Activated CD4-positive, alpha-beta memory T cell treated with anti-CD3 and anti-CD28 coated beads for 36 hours (primary cell): ENCODE data around the gene ZPBP2. TPM values are rescaled to one million over a fixed set of nuclear protein-coding genes. Genes with fewer than 3 reads are reported as not detected.
A peak's percentile ranks its signal among the peaks of the same experiment; 100 is the strongest.
"Not testable (repeated sequence)": the region's sequence is repeated elsewhere in the genome, so short reads cannot be mapped to it uniquely, and the experiment has no call there.

ENCODE experiments used
- CTCF ChIA-PET: fragments of 350-600 bp; sonication (Branson Sonifier 250); formaldehyde crosslinking; loops from one replicate; lab custom pipeline; 2021; ENCODE audit warnings: antibody characterized with exemption, inconsistent platforms; lab: Charles Lee
- POLR2A ChIA-PET: fragments of 350-600 bp; sonication (Branson Sonifier 250); formaldehyde crosslinking; loops from one replicate; lab custom pipeline; 2021; ENCODE audit warnings: antibody characterized with exemption; lab: Charles Lee
- DNase-seq: peaks from one replicate; pipeline ENCODE4 v3.0.0-alpha.2; 2020
- H3K27ac Mint-ChIP-seq: one replicate; pipeline ENCODE4 v1.8.0; 2021; ENCODE audit warnings: mixed read lengths
- H3K27me3 Mint-ChIP-seq: one replicate; pipeline ENCODE4 v1.8.0; 2021; ENCODE audit warnings: mixed read lengths
- H3K36me3 Mint-ChIP-seq: one replicate; pipeline ENCODE4 v1.8.0; 2021; ENCODE audit warnings: mixed read lengths
- H3K4me1 Mint-ChIP-seq: one replicate; pipeline ENCODE4 v1.8.0; 2021; ENCODE audit warnings: low read depth, mixed read lengths
- H3K4me3 Mint-ChIP-seq: one replicate; pipeline ENCODE4 v1.8.0; 2021; ENCODE audit warnings: mild to moderate bottlenecking, mixed read lengths
- H3K9me3 Mint-ChIP-seq: one replicate; pipeline ENCODE4 v1.8.0; 2021; ENCODE audit warnings: mixed read lengths
- intact Hi-C: fragments of 100-400 bp; cut with micrococcal nuclease; formaldehyde crosslinking; loops from one replicate; pipeline ENCODE4 v1.15.1; 2023
- total RNA-seq, 2 experiments: library from RNA; stranded (reverse); gene quantifications; one replicate each; pipeline ENCODE4 v1.2.3, GENCODE V29; 2021

Gene ZPBP2
- total RNA-seq, 2 experiments from 2014 or later: 0.61 to 1.0 TPM

DNA sequence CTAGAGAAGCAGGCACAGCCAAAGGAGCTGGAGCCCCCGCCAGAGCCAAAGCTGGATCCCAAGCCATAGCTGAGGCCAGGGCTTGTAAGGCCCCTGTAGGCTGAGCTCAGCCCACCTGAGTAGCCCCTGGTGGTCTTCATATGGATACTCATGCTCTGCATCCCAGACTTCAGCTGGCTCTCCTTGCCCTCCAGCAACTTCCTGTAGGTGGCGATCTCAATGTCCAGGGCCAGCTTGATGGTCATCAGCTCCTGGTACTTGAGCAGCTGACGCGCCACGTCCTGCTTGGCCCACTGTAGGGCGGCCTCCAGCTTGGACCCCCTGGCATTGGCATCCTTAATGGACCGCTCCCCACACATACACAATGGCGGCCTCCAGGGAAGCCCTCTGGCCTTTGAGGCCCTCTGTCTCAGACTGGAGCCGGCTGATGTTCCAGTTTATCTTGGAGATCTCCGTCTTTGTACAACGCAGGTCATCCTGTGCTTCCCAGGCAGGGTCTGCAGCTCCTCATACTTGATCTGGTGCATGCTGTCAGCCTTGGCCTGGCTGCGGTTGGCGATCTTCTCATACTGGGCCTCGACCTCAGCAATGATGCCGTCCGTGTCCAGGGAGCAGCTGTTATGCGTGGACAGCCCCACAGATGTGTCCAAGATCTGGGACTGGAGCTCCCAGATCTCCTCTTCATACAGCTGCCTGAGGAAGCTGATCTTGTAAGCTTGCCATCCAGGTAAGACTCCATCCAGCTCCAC, 32.8 kb upstream of the ZPBP2 start:
- H3K36me3 Mint-ChIP-seq: peaks cover 48% of the 10 kb centered on the region
- H3K4me1 Mint-ChIP-seq: peaks cover 26% of the 10 kb centered on the region
- no peak for DNase-seq
- intact Hi-C loops: loop anchor here (2.0 kb wide), 1 partner anchor 42 kb away; no protein-coding TSS in a partner anchor
- peak overlapping the region; percentile 9 for H3K27ac Mint-ChIP-seq
- ChIA-PET CTCF (interaction anchor here (0.9 to 1.8 kb wide), 9 partner anchors 9 to 213 kb away, joined by 3 to 6 read pairs (median 4); partner anchors contain the start of gene IKZF3), POLR2A (interaction anchor here (1.0 kb wide), 1 partner anchor 42 kb away, joined by 3 read pairs; no protein-coding TSS in a partner anchor)
- H3K4me3 Mint-ChIP-seq: no peak overlapping the region
- H3K9me3 Mint-ChIP-seq: peaks cover 23% of the 10 kb centered on the region
- H3K27me3 Mint-ChIP-seq: no peaks in the 10 kb centered on the region

DNA sequence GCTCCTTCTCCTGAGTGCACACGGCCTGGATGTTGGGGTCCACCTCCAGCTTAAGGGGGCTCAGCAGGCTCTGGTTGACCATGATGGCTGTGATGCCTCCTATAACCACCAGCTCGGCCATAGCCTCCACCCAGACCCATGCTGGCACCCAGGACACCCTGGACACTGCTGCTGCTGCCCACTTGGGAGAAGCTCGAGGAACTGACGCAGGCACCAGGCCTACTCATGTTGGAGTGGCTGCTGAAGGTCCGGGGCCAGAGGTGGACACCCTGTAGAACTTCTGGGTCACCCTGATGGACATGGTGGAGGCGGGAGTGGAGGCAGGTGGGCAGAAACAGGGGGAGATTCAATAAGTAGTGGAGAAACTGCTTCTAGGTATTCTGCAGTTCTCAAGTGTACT, 31.9 kb upstream of the ZPBP2 start:
- CTCF ChIA-PET: interaction anchor here (1.0 to 1.5 kb wide), 2 partner anchors 9 to 42 kb away, joined by 5 read pairs; no protein-coding TSS in a partner anchor
- POLR2A ChIA-PET: interaction anchor here (1.0 kb wide), 1 partner anchor 43 kb away, joined by 3 read pairs; no protein-coding TSS in a partner anchor
- peaks cover 51% of the 10 kb centered on the region for H3K36me3 Mint-ChIP-seq
- H3K27me3 Mint-ChIP-seq: no peaks in the 10 kb centered on the region
- peaks cover 28% of the 10 kb centered on the region for H3K4me1 Mint-ChIP-seq
- no peak overlapping the region for H3K27ac Mint-ChIP-seq
- DNase-seq: no peak
- no peak overlapping the region for H3K4me3 Mint-ChIP-seq
- intact Hi-C loops: no loop called here
- peaks cover 23% of the 10 kb centered on the region for H3K9me3 Mint-ChIP-seq

DNA sequence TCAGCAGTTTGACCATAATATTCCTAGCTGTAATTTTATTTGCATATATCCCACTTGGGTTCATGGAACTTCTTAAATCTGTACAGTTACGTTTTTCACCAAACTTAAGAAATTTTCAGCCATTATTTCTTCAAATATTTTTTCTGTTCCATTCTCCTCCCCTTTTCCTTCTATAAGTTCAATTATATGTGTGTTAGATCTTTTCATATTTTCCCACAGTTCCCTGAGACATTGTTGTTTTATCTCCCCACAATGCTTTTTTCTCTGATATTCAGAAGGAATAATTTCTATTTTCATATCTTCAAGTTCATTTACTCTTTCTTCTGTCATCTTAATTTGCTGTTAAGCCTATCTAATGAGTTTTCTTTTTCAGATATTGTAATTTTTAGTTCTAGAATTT, 29.9 kb upstream of the ZPBP2 start:
- Mint-ChIP-seq H3K4me3 (no peak overlapping the region), H3K4me1 (peaks cover 35% of the 10 kb centered on the region), H3K27me3 (no peaks in the 10 kb centered on the region), H3K9me3 (peaks cover 23% of the 10 kb centered on the region), H3K36me3 (peaks cover 58% of the 10 kb centered on the region), H3K27ac (no peak overlapping the region)
- intact Hi-C loops: no loop called here
- no peak for DNase-seq
- ChIA-PET POLR2A (no interaction called here), CTCF (no interaction called here)

- CTCF ChIA-PET: no interaction called here
- POLR2A ChIA-PET: interaction anchor here (0.6 kb wide), 1 partner anchor 17 kb away, joined by 3 read pairs; no protein-coding TSS in a partner anchor
- no peaks in the 10 kb centered on the region for H3K27me3 Mint-ChIP-seq
- H3K9me3 Mint-ChIP-seq: peaks cover 23% of the 10 kb centered on the region
- no peak overlapping the region for H3K4me3 Mint-ChIP-seq
- intact Hi-C loops: no loop called here
- H3K36me3 Mint-ChIP-seq: peaks cover 58% of the 10 kb centered on the region
- peaks cover 38% of the 10 kb centered on the region for H3K4me1 Mint-ChIP-seq
- H3K27ac Mint-ChIP-seq: no peak overlapping the region
- DNase-seq: no peak
Measured at GRCh38 chr17:39838784-39839183, 29.2 kb upstream of the ZPBP2 start.

GRCh38 chr17:39841134-39841683, 26.8 kb upstream of the ZPBP2 start:
- Mint-ChIP-seq H3K9me3 (peaks cover 18% of the 10 kb centered on the region), H3K4me1 (peaks cover 42% of the 10 kb centered on the region), H3K27me3 (no peaks in the 10 kb centered on the region), H3K36me3 (peaks cover 52% of the 10 kb centered on the region), H3K4me3 (no peak overlapping the region), H3K27ac (no peak overlapping the region)
- DNase-seq: no peak
- ChIA-PET CTCF (interaction anchor here (0.6 kb wide), 1 partner anchor 114 kb away, joined by 3 read pairs; no protein-coding TSS in a partner anchor), POLR2A (interaction anchor here (0.6 to 0.7 kb wide), 2 partner anchors 19 to 24 kb away, joined by 4 to 5 read pairs; no protein-coding TSS in a partner anchor)
- intact Hi-C loops: no loop called here

GRCh38 chr17:39845052-39845846, 22.8 kb upstream of the ZPBP2 start:
- Mint-ChIP-seq H3K27me3 (no peaks in the 10 kb centered on the region), H3K4me3 (no peak overlapping the region), H3K36me3 (peaks cover 27% of the 10 kb centered on the region), H3K27ac (no peak overlapping the region), H3K9me3 (no peaks in the 10 kb centered on the region), H3K4me1 (peaks cover 66% of the 10 kb centered on the region)
- CTCF ChIA-PET: interaction anchor here (1.3 to 1.5 kb wide), 3 partner anchors 9 to 222 kb away, joined by 3 to 5 read pairs (median 5); no protein-coding TSS in a partner anchor
- intact Hi-C loops: no loop called here
- DNase-seq: no peak
- POLR2A ChIA-PET: interaction anchor here (0.9 to 1.7 kb wide), 2 partner anchors 15 to 47 kb away, joined by 3 to 6 read pairs; no protein-coding TSS in a partner anchor

GRCh38 chr17:39846205-39846604, 21.8 kb upstream of the ZPBP2 start:
- ChIA-PET CTCF (interaction anchor here (1.3 to 2.8 kb wide), 4 partner anchors 11 to 225 kb away, joined by 3 to 8 read pairs (median 4); partner anchors contain the start of gene MIEN1), POLR2A (interaction anchor here (1.7 kb wide), 1 partner anchor 14 kb away, joined by 6 read pairs; no protein-coding TSS in a partner anchor)
- Mint-ChIP-seq H3K4me1 (peaks cover 66% of the 10 kb centered on the region), H3K27ac (no peak overlapping the region), H3K36me3 (peaks cover 22% of the 10 kb centered on the region), H3K27me3 (no peaks in the 10 kb centered on the region), H3K9me3 (no peaks in the 10 kb centered on the region), H3K4me3 (no peak overlapping the region)
- no peak for DNase-seq
- intact Hi-C loops: no loop called here

GRCh38 chr17:39848600-39848999, 19.4 kb upstream of the ZPBP2 start:
- no peaks in the 10 kb centered on the region for H3K27me3 Mint-ChIP-seq
- H3K27ac Mint-ChIP-seq: no peak overlapping the region
- CTCF ChIA-PET: interaction anchor here (0.7 to 2.8 kb wide), 5 partner anchors 13 to 132 kb away, joined by 3 to 8 read pairs (median 3); partner anchors contain the start of genes MIEN1 and PSMD3
- no peaks in the 10 kb centered on the region for H3K9me3 Mint-ChIP-seq
- no peak overlapping the region for H3K4me3 Mint-ChIP-seq
- intact Hi-C loops: no loop called here
- POLR2A ChIA-PET: no interaction called here
- H3K36me3 Mint-ChIP-seq: peaks cover 10% of the 10 kb centered on the region
- no peak for DNase-seq
- H3K4me1 Mint-ChIP-seq: peaks cover 65% of the 10 kb centered on the region

- DNase-seq, H3K4me3 Mint-ChIP-seq, H3K27ac Mint-ChIP-seq, POLR2A ChIA-PET, CTCF ChIA-PET, H3K9me3 Mint-ChIP-seq, H3K36me3 Mint-ChIP-seq, H3K27me3 Mint-ChIP-seq, intact Hi-C loops: not testable (repeated sequence)
- H3K4me1 Mint-ChIP-seq: peaks cover 62% of the 10 kb centered on the region
Measured at GRCh38 chr17:39850186-39850585, 17.8 kb upstream of the ZPBP2 start.

GRCh38 chr17:39852239-39852638, 15.8 kb upstream of the ZPBP2 start:
- Mint-ChIP-seq H3K27me3 (no peaks in the 10 kb centered on the region), H3K27ac (peak overlapping the region; percentile 69), H3K9me3 (no peaks in the 10 kb centered on the region), H3K4me1 (peaks cover 55% of the 10 kb centered on the region), H3K4me3 (no peak overlapping the region), H3K36me3 (peaks cover 4% of the 10 kb centered on the region)
- DNase-seq: no peak
- ChIA-PET CTCF (interaction anchor here (1.2 kb wide), 2 partner anchors 12 to 18 kb away, joined by 4 to 6 read pairs; partner anchors contain the start of gene IKZF3), POLR2A (no interaction called here)
- intact Hi-C loops: no loop called here

DNA sequence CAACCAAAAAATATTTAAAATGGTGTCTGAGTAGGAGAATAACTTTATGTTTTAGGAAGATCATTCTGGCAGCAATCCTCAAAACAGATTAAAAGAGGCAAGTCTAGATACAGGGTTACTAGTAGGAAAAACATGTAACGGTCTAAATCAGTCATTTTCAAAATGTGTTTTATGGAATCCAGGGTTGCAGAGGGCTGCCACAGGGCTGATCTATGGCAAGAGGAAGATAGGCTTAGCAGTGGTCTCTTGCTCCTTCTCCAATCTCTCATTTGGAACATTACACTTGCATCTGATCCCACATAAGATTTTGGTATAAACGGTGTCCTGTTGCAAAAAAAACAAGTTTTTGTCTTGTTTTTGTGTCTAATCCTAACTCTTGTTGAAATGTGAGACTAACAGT, 13.1 kb upstream of the ZPBP2 start:
- intact Hi-C loops: no loop called here
- ChIA-PET POLR2A (interaction anchor here (1.0 kb wide), 1 partner anchor 62 kb away, joined by 3 read pairs; no protein-coding TSS in a partner anchor), CTCF (interaction anchor here (0.5 kb wide), 1 partner anchor 932 kb away, joined by 3 read pairs; no protein-coding TSS in a partner anchor)
- DNase-seq: no peak
- Mint-ChIP-seq H3K9me3 (no peaks in the 10 kb centered on the region), H3K27me3 (no peaks in the 10 kb centered on the region), H3K4me3 (no peak overlapping the region), H3K4me1 (peaks cover 53% of the 10 kb centered on the region), H3K27ac (peak overlapping the region; percentile 3), H3K36me3 (peaks cover 7% of the 10 kb centered on the region)
